DOHH2 (cell line): ENCODE measurements around the gene MEIS2.

Source experiments
- CTCF ChIP-seq: fragments of 200-600 bp; sonication (generic); IDR thresholded peaks from one replicate; pipeline ENCODE4 v1.5.1; 2014; ENCODE audit warnings: antibody characterized with exemption, mild to moderate bottlenecking, low read depth, low read length; ENCODE audit not compliant: poor library complexity, severe bottlenecking
- EZH2phosphoT487 ChIP-seq: fragments of 200-600 bp; sonication (generic); IDR thresholded peaks from 2 replicates; pipeline ENCODE4 v1.6.1; 2017; ENCODE audit warnings: borderline replicate concordance, mild to moderate bottlenecking, antibody characterized with exemption, low read length, moderate library complexity, mixed read lengths

GRCh38 chr15:36874930-36875329 is 225.4 kb downstream of the MEIS2 start:
- TF ChIP-seq CTCF (no peak), EZH2phosphoT487 (no peak)
